ENCODE data around the gene STK32B. TPM values are rescaled to one million over a fixed set of nuclear protein-coding genes. Genes with fewer than 3 reads are reported as not detected.
A peak's percentile ranks its signal among the peaks of the same experiment; 100 is the strongest.

The STK32B gene
- total and polyA plus RNA-seq, 9 of the 15 experiments (the other 6 are each of a cell fraction or from before 2014, with no cell fraction given), result 0.03 to 0.20 (median 0.07) TPM; not detected in 2

DNA sequence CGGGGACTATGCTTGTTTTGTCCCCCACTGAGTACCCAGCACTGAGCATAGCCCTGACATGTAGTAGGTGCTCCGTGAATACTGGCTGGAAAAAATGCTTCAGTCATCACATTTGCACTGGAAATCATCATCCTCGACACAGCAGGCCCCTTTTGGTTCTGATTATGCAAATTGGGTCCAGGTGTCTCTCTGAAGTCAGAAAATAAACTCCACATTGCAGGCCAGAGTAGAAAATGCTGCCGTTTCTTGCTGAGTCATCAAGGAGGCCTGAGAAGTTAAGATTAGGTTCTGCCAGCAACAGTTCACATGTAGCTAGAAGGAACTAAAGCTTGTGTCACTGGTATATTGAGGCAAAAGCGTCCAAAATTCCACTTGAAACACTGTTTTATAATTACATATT is 15.0 kb upstream of the STK32B start (continued):
- TF ChIP-seq, protein P1, sequence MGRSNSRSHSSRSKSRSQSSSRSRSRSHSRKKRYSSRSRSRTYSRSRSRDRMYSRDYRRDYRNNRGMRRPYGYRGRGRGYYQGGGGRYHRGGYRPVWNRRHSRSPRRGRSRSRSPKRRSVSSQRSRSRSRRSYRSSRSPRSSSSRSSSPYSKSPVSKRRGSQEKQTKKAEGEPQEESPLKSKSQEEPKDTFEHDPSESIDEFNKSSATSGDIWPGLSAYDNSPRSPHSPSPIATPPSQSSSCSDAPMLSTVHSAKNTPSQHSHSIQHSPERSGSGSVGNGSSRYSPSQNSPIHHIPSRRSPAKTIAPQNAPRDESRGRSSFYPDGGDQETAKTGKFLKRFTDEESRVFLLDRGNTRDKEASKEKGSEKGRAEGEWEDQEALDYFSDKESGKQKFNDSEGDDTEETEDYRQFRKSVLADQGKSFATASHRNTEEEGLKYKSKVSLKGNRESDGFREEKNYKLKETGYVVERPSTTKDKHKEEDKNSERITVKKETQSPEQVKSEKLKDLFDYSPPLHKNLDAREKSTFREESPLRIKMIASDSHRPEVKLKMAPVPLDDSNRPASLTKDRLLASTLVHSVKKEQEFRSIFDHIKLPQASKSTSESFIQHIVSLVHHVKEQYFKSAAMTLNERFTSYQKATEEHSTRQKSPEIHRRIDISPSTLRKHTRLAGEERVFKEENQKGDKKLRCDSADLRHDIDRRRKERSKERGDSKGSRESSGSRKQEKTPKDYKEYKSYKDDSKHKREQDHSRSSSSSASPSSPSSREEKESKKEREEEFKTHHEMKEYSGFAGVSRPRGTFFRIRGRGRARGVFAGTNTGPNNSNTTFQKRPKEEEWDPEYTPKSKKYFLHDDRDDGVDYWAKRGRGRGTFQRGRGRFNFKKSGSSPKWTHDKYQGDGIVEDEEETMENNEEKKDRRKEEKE (IDR thresholded peaks at IDR 0.05; ENCODE audit: borderline replicate concordance in 1 of 2, control insufficient read depth in 1 of 2, low read depth in 2 of 2, low read length in 1 of 2), result no peak
- TF ChIP-seq ATF1 (CRISPR knock-in tag; IDR thresholded peaks at IDR 0.05) (no peak), ATF1 (tag; IDR thresholded peaks at IDR 0.05) (peak; percentile 50), MEF2D (tag; conservative IDR thresholded peaks at IDR 0.05; ENCODE audit: low read depth) (no peak), BCOR (IDR thresholded peaks at IDR 0.05) (no peak), ZNF586 (CRISPR knock-in tag; conservative IDR thresholded peaks at IDR 0.05) (no peak), GABPB1 (CRISPR knock-in tag; IDR thresholded peaks at IDR 0.05) (no peak), KLF6 (CRISPR knock-in tag; IDR thresholded peaks at IDR 0.05; ENCODE audit: borderline replicate concordance) (no peak), ZNF561 (CRISPR knock-in tag; conservative IDR thresholded peaks at IDR 0.05) (no peak), FOS (IDR thresholded peaks at IDR 0.05; ENCODE audit: extremely low read depth, insufficient read length) (no peak), NR3C1 (CRISPR knock-in tag; IDR thresholded peaks at IDR 0.05) (no peak), ZNF121 (CRISPR knock-in tag; conservative IDR thresholded peaks at IDR 0.05) (no peak), MCM5 (IDR thresholded peaks at IDR 0.05; ENCODE audit: low read depth) (no peak), PPARD (CRISPR knock-in tag; IDR thresholded peaks at IDR 0.05) (no peak), GTF2A2 (tag; IDR thresholded peaks at IDR 0.05) (no peak), ZNF76 (CRISPR knock-in tag; IDR thresholded peaks at IDR 0.05; ENCODE audit: borderline replicate concordance) (no peak), SMAD4 (CRISPR knock-in tag; conservative IDR thresholded peaks at IDR 0.05) (0 out of 2 replicates have a peak, but pooled peaks have one; percentile 17), SNRNP70 (optimal IDR thresholded peaks at IDR 0.05; ENCODE audit: low read depth, low read length) (no peak), TARDBP (IDR thresholded peaks at IDR 0.05) (no peak), CTBP1 (IDR thresholded peaks at IDR 0.05; ENCODE audit: borderline replicate concordance) (peak; percentile 76), PCBP2 (IDR thresholded peaks at IDR 0.05; ENCODE audit: low read depth, low read length, poor library complexity, severe bottlenecking) (no peak), ESRRB (CRISPR knock-in tag; IDR thresholded peaks at IDR 0.05; ENCODE audit: borderline replicate concordance) (no peak), HEY1 (CRISPR knock-in tag; IDR thresholded peaks at IDR 0.05; ENCODE audit: borderline replicate concordance) (no peak), PHB2 (IDR thresholded peaks at IDR 0.05; ENCODE audit: low read depth) (peak; percentile 43; the same call in 1 of the 2 replicates), TAF15 (IDR thresholded peaks at IDR 0.05; ENCODE audit: low read depth, low read length) (no peak)
- TF ChIP-seq, protein P2, sequence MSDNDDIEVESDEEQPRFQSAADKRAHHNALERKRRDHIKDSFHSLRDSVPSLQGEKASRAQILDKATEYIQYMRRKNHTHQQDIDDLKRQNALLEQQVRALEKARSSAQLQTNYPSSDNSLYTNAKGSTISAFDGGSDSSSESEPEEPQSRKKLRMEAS (CRISPR knock-in tag; IDR thresholded peaks at IDR 0.05), result no peak
- TF ChIP-seq, protein P3, sequence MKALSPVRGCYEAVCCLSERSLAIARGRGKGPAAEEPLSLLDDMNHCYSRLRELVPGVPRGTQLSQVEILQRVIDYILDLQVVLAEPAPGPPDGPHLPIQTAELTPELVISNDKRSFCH (CRISPR knock-in tag; IDR thresholded peaks at IDR 0.05), result no peak
- TF ChIP-seq, protein P3 (tag; IDR thresholded peaks at IDR 0.05), result no peak
